H1 (cell line): ENCODE data around the gene MID2.

Source experiments
- CTCF ChIP-seq, 3 experiments: IDR thresholded peaks; 1 replicate in 2 of 3; 2 replicates in 1 of 3; pipeline versions ENCODE4 v1.5.1 to v1.6.1; 2011; ENCODE audit warnings: low read length in 3 of 3, mild to moderate bottlenecking in 3 of 3, inconsistent platforms in 2 of 3, low read depth in 1 of 3, moderate library complexity in 1 of 3; ENCODE audit not compliant: insufficient read depth in 1 of 3; ENCODE audit errors: control extremely low read depth in 1 of 3
- YY1 ChIP-seq: IDR thresholded peaks from 2 replicates; pipeline ENCODE4 v1.6.1; 2011; ENCODE audit warnings: low read depth, mild to moderate bottlenecking, low read length

- TF ChIP-seq CTCF (IDR thresholded peaks at IDR 0.05; ENCODE audit: control extremely low read depth in 1 of 3, insufficient read depth in 1 of 3, low read depth in 1 of 3, low read length in 3 of 3) (no peak), YY1 (no peak)
Observed at GRCh38 chrX:107934262-107934661, 108.6 kb downstream of the MID2 start.
